ENCODE measurements around the gene CYP1A1. TPM values are rescaled to one million over a fixed set of nuclear protein-coding genes. Genes with fewer than 3 reads are reported as not detected.

CYP1A1 gene
- total and polyA plus RNA-seq, 2 of the 13 experiments (the other 11 are each of a cell fraction or from before 2014, with no cell fraction given): 7.9 to 8.0 TPM

DNA sequence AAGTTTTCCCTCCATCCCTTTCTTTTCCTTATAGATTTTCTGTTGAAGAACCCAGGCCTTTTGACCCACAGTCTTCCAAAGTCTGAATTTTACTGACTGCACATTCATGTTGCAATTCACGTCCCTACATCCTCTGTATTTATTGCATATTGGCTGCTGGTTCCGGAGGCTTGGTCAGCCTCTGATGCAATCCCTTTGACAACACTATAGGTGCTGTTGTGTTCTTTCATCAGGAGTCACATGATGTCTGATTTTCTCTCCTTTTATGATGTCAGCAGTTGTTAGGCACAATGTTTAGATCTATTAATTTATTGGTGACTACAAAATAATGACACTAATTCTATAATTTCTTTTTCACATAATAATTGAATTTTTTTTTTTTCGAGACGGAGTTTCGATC, 8.7 kb downstream of the CYP1A1 start:
- Histone ChIP-seq H3K9me3 (ENCODE audit: low read length) (no peaks in the 10 kb centered on the region), H3K27ac (ENCODE audit: extremely low read length, insufficient read depth, low read length) (no peak overlapping the region), H3K4me3 (replicated peaks in 1 of 3; ENCODE audit: insufficient read depth in 1 of 3, low read depth in 2 of 3, low read length in 3 of 3) (no peak overlapping the region), H3K36me3 (replicated peaks in 1 of 2; ENCODE audit: control insufficient read depth in 1 of 2, insufficient read depth in 2 of 2, low read length in 2 of 2) (no peaks in the 10 kb centered on the region; a peak in 1 of 5 replicates), H3K79me2 (ENCODE audit: insufficient read depth, low read length) (no peaks in the 10 kb centered on the region), H3K4me2 (ENCODE audit: low read depth, low read length) (peak overlapping the region; percentile 6; the same call in 1 of the 2 replicates), H3K9ac (ENCODE audit: insufficient read depth, low read depth, low read length) (no peak overlapping the region), H2AFZ (ENCODE audit: low read length) (no peak overlapping the region), H4K20me1 (ENCODE audit: insufficient read depth, low read length) (no peaks in the 10 kb centered on the region), H3K27me3 (ENCODE audit: control insufficient read depth in 1 of 2, insufficient read depth in 2 of 2, low read length in 2 of 2) (no peaks in the 10 kb centered on the region), H3K4me1 (ENCODE audit: insufficient read depth, low read length) (peaks cover 11% of the 10 kb centered on the region)
- ATAC-seq (peak; percentile 66), FAIRE-seq (peak; percentile 42), DNase-seq (ENCODE audit: low spot score) (peak; percentile 52)
- BruUV-seq (replicated peaks): no TSS peak
- in situ Hi-C loops (cut with HindIII; ENCODE audit: extremely low pct_ligation_motif_present, low pct_unique_long_range_greater_than_20kb): no loop called here
- ChIA-PET POLR2A (no interaction called here), CTCF (ENCODE audit: low intra/inter-chr PET ratio, low total read pairs) (no interaction called here)
- intact Hi-C loops (cut with micrococcal nuclease; ENCODE audit: unreplicated experiment): no loop called here
- WGBS (ENCODE audit: low lambda C conversion rate): 58% methylated on average over 5 of the region's 5 CpGs
- TF ChIP-seq CREM (IDR thresholded peaks at IDR 0.05) (peak; percentile 39; the same call in 1 of the 2 replicates), CREM (CRISPR knock-in tag; IDR thresholded peaks at IDR 0.05) (no peak), ARHGAP35 (CRISPR knock-in tag; IDR thresholded peaks at IDR 0.05; ENCODE audit: borderline replicate concordance) (no peak), MIXL1 (CRISPR knock-in tag; IDR thresholded peaks at IDR 0.05) (peak; percentile 25; the same call in 1 of the 2 replicates), HNF4A (CRISPR knock-in tag; IDR thresholded peaks at IDR 0.05) (peak; percentile 27; the same call in 1 of the 2 replicates), TFAP4 (IDR thresholded peaks at IDR 0.05; ENCODE audit: borderline replicate concordance, low read depth) (peak; percentile 34; the same call in 1 of the 2 replicates), FOXA3 (CRISPR knock-in tag; IDR thresholded peaks at IDR 0.05) (peak; percentile 53), FOXK1 (CRISPR knock-in tag; IDR thresholded peaks at IDR 0.05; ENCODE audit: borderline replicate concordance, low read depth) (peak; percentile 83; the same call in 1 of the 2 replicates), CAMTA2 (CRISPR knock-in tag; IDR thresholded peaks at IDR 0.05; ENCODE audit: borderline replicate concordance) (no peak), CEBPG (CRISPR knock-in tag; IDR thresholded peaks at IDR 0.05) (peak; percentile 92), SKI (IDR thresholded peaks at IDR 0.05; ENCODE audit: partially characterized antibody) (peak; percentile 34), ZNF891 (CRISPR knock-in tag; IDR thresholded peaks at IDR 0.05) (no peak), ZBTB20 (CRISPR knock-in tag; IDR thresholded peaks at IDR 0.05; ENCODE audit: borderline replicate concordance, low read depth) (peak; percentile 36; the same call in 1 of the 2 replicates)
- TF ChIP-seq, protein P1, sequence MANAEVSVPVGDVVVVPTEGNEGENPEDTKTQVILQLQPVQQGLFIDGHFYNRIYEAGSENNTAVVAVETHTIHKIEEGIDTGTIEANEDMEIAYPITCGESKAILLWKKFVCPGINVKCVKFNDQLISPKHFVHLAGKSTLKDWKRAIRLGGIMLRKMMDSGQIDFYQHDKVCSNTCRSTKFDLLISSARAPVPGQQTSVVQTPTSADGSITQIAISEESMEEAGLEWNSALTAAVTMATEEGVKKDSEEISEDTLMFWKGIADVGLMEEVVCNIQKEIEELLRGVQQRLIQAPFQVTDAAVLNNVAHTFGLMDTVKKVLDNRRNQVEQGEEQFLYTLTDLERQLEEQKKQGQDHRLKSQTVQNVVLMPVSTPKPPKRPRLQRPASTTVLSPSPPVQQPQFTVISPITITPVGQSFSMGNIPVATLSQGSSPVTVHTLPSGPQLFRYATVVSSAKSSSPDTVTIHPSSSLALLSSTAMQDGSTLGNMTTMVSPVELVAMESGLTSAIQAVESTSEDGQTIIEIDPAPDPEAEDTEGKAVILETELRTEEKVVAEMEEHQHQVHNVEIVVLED (CRISPR knock-in tag; IDR thresholded peaks at IDR 0.05; ENCODE audit: borderline replicate concordance): no peak
- TF ChIP-seq, protein P2, sequence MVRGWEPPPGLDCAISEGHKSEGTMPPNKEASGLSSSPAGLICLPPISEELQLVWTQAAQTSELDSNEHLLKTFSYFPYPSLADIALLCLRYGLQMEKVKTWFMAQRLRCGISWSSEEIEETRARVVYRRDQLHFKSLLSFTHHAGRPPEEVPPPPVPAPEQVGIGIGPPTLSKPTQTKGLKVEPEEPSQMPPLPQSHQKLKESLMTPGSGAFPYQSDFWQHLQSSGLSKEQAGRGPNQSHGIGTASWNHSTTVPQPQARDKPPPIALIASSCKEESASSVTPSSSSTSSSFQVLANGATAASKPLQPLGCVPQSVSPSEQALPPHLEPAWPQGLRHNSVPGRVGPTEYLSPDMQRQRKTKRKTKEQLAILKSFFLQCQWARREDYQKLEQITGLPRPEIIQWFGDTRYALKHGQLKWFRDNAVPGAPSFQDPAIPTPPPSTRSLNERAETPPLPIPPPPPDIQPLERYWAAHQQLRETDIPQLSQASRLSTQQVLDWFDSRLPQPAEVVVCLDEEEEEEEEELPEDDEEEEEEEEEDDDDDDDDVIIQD (CRISPR knock-in tag; IDR thresholded peaks at IDR 0.05; ENCODE audit: low read depth): peak; percentile 74
- TF ChIP-seq, protein P3, sequence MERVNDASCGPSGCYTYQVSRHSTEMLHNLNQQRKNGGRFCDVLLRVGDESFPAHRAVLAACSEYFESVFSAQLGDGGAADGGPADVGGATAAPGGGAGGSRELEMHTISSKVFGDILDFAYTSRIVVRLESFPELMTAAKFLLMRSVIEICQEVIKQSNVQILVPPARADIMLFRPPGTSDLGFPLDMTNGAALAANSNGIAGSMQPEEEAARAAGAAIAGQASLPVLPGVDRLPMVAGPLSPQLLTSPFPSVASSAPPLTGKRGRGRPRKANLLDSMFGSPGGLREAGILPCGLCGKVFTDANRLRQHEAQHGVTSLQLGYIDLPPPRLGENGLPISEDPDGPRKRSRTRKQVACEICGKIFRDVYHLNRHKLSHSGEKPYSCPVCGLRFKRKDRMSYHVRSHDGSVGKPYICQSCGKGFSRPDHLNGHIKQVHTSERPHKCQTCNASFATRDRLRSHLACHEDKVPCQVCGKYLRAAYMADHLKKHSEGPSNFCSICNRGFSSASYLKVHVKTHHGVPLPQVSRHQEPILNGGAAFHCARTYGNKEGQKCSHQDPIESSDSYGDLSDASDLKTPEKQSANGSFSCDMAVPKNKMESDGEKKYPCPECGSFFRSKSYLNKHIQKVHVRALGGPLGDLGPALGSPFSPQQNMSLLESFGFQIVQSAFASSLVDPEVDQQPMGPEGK (CRISPR knock-in tag; IDR thresholded peaks at IDR 0.05): no peak
